Measurements from ENCODE around the gene LRP2BP.
A peak's percentile ranks its signal among the peaks of the same experiment; 100 is the strongest.
"Not testable (repeated sequence)": the region's sequence is repeated elsewhere in the genome, so short reads cannot be mapped to it uniquely, and the experiment has no call there.

LRP2BP gene

GRCh38 chr4:185346975-185347601, 48.6 kb downstream of the LRP2BP start:
- DNase-seq (ENCODE audit: low read depth in 1 of 2, low spot score in 1 of 2): no peak
- TF ChIP-seq JUND (IDR thresholded peaks at IDR 0.05; ENCODE audit: low read depth): no peak
- in situ Hi-C loops (cut with HindIII; ENCODE audit: low pct_unique_long_range_greater_than_20kb, low sequenced_read_pairs): no loop called here

GRCh38 chr4:185344743-185345538, 50.8 kb downstream of the LRP2BP start:
- no peak for TF ChIP-seq JUND (IDR thresholded peaks at IDR 0.05; ENCODE audit: low read depth)
- no peak for DNase-seq (ENCODE audit: low read depth in 1 of 2, low spot score in 1 of 2)
- in situ Hi-C loops (cut with HindIII; ENCODE audit: low pct_unique_long_range_greater_than_20kb, low sequenced_read_pairs): no loop called here

DNA sequence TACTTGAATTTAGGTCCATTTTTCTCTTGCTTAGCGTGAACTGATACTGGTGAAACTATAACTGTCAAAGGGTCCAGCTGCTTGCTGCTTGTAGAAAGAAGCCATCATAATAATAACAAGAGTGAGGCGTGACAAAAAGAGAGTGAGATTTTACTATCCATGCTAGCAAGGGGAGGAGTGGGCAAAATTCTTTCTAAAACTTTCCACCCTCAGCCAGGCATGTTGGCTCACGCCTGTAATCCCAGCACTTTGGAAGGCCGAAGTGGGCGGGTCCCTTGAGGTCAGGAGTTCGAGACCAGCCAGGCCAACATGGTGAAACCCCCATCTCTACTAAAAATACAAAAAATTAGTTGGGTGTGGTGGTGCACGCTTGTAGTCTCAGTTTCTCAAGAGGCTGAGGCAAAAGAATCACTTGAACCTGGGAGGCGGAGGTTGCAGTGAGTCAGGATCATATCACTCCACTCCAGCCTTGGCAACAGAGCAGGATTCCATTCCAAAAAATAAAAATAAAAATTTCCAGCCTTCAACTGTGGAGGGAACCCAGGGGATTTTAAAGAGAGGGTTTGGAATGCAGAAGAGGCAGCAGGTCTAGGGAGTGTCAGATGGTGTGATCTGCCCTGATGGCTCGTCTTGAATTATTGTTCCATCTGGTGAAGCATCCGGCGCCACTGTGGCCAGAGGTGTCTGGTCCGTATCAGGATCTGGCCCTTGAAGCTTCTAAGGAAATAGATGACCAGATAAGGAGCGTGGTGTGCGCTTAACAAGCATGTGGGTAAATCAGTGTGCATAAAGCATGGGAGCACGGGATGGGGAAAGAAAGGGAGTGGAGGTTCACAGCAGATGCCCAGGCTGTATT, 51.8 kb downstream of the LRP2BP start:
- DNase-seq (ENCODE audit: low read depth in 1 of 2, low spot score in 1 of 2): no peak
- in situ Hi-C loops (cut with HindIII; ENCODE audit: low pct_unique_long_range_greater_than_20kb, low sequenced_read_pairs): no loop called here
- no peak for TF ChIP-seq JUND (IDR thresholded peaks at IDR 0.05; ENCODE audit: low read depth)

DNA sequence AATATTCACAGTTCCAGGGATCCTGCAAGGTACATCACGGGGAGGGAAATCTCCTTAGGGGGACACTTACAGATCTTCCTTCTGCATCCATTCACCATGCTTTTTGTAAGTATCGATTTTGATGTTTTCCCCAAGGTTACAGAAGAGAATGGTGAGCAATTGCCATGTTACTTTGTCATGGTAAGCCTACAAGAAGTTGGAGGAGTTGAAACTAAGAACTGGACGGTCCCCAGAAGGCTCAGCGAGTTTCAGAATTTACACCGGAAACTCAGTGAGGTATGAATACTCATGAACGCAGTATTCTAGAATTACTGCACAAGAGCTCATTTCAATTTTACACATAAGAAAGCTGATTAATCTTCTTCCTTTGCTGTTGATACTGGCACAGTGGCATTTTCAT, 53.9 kb downstream of the LRP2BP start:
- in situ Hi-C loops (cut with HindIII; ENCODE audit: low pct_unique_long_range_greater_than_20kb, low sequenced_read_pairs): no loop called here
- no peak for TF ChIP-seq JUND (IDR thresholded peaks at IDR 0.05; ENCODE audit: low read depth)
- no peak for DNase-seq (ENCODE audit: low read depth in 1 of 2, low spot score in 1 of 2)

DNA sequence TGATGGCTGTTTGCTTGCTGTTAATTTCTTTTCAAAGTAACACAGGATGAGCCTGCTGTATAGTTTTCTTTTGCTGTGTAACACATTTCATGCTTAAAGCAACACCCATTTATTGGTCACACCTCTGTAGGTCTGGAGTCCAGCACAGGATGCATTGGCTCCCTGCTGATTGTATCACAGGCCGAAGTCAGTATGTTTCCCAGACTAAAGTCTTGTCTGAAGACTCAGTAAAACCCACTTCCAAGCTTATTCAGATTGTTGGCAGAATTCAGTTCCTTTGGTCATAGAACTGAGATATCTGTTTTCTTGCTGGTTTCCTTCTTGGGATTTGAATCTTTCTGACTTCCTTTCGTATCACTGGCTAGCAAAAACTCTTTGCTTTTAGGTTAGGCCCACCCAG, 54.3 kb downstream of the LRP2BP start:
- TF ChIP-seq JUND (IDR thresholded peaks at IDR 0.05; ENCODE audit: low read depth): no peak
- in situ Hi-C loops (cut with HindIII; ENCODE audit: low pct_unique_long_range_greater_than_20kb, low sequenced_read_pairs): no loop called here
- no peak for DNase-seq (ENCODE audit: low read depth in 1 of 2, low spot score in 1 of 2)

GRCh38 chr4:185339941-185340340, 55.8 kb downstream of the LRP2BP start:
- no peak for DNase-seq (ENCODE audit: low read depth in 1 of 2, low spot score in 1 of 2)
- in situ Hi-C loops (cut with HindIII; ENCODE audit: low pct_unique_long_range_greater_than_20kb, low sequenced_read_pairs): no loop called here
- TF ChIP-seq JUND (IDR thresholded peaks at IDR 0.05; ENCODE audit: low read depth): no peak

- in situ Hi-C loops (cut with HindIII; ENCODE audit: low pct_unique_long_range_greater_than_20kb, low sequenced_read_pairs): no loop called here
These were observed 60.1 kb downstream of the LRP2BP start for GRCh38 chr4:185335579-185335978.

GRCh38 chr4:185334326-185334725, 61.4 kb downstream of the LRP2BP start:
- in situ Hi-C loops (cut with HindIII; ENCODE audit: low pct_unique_long_range_greater_than_20kb, low sequenced_read_pairs): no loop called here
- DNase-seq (ENCODE audit: low read depth in 1 of 2, low spot score in 1 of 2): no peak
- no peak for TF ChIP-seq JUND (IDR thresholded peaks at IDR 0.05; ENCODE audit: low read depth)

More at GRCh38 chr4:185335579-185335978, 60.1 kb downstream of the LRP2BP start:
- no peak for DNase-seq (ENCODE audit: low read depth in 1 of 2, low spot score in 1 of 2)
- TF ChIP-seq JUND (IDR thresholded peaks at IDR 0.05; ENCODE audit: low read depth): no peak

- DNase-seq (ENCODE audit: low read depth in 1 of 2, low spot score in 1 of 2): no peak
- in situ Hi-C loops (cut with HindIII; ENCODE audit: low pct_unique_long_range_greater_than_20kb, low sequenced_read_pairs): no loop called here
- no peak for TF ChIP-seq JUND (IDR thresholded peaks at IDR 0.05; ENCODE audit: low read depth)
These were observed 62.9 kb downstream of the LRP2BP start for GRCh38 chr4:185332575-185333464.

DNA sequence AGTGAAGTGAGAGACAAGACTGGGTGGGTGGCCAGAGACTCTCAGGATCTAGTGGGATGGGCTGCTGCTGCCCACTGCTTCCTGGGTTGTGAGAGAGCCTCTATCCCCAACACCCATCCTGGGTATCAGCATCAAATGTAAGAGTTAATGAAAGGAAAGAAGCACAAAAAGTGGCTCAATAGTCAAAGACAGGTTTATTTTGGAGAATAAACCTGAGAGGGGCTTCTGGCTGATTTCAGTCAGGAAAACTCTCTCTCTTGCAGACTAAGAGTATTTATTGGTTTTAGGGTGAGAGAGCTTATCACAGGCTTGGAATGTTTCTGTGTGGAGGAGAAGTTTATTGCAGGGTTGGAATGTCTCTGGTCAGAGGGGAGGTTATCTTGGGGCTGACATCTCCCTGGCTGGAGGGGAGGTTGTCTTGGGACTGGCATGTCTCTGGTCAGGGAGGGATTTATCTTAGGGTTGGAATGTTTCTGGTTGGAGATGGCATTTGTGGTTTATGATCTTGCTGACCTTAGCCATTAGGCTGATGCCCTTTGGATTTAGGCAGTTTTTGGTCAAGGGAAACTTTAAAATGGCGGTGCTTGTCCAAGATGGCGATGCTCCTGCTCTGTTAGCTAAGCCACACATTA, 65.7 kb downstream of the LRP2BP start:
- DNase-seq (ENCODE audit: low read depth in 1 of 2, low spot score in 1 of 2); in situ Hi-C loops (cut with HindIII; ENCODE audit: low pct_unique_long_range_greater_than_20kb, low sequenced_read_pairs): not testable (repeated sequence)

DNA sequence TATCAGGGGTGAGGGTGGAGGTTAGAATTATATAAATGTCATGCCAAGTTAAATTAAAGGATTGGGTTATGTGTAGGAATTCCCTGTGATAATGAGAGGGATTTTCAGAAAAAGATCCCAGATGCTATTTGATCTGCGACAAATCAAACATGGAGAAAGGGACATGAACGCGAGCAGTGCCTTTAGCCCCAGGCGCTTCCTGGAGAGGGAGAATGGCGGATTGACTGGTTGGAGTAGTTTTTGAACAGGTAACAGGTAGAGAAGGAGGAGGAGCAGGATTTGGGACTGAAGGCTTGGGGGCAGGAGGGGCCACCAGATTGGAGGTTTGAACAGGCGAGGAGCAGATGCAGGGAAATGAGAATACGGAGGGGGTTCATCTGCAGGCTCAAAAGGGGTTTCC, 67.1 kb downstream of the LRP2BP start:
- peak in 1 of 2 experiments; percentile 77 for DNase-seq (ENCODE audit: low read depth in 1 of 2, low spot score in 1 of 2)
- TF ChIP-seq JUND (IDR thresholded peaks at IDR 0.05; ENCODE audit: low read depth): no peak
- in situ Hi-C loops (cut with HindIII; ENCODE audit: low pct_unique_long_range_greater_than_20kb, low sequenced_read_pairs): no loop called here

DNA sequence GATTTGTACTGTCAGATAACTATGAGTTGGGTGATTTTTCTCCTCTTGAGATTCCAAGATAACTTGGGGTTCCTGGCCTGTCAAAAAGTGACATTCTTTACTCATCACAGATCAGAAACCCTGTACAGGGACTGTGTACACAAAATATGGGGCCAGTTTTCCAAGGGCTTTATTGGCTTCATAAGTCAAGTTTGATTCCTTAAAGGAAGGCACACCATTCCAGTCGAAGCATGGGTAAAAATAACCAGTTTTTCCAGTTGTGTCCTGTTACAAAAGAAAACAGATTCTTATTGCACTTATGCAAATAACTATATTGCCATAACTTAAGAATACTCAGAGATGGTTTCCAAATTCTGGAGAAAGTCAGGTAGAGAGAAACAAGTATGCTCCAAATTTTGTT, 70.0 kb downstream of the LRP2BP start:
- in situ Hi-C loops (cut with HindIII; ENCODE audit: low pct_unique_long_range_greater_than_20kb, low sequenced_read_pairs): not testable (repeated sequence)
- DNase-seq (ENCODE audit: low read depth in 1 of 2, low spot score in 1 of 2): peak in 1 of 2 experiments; percentile 65

DNA sequence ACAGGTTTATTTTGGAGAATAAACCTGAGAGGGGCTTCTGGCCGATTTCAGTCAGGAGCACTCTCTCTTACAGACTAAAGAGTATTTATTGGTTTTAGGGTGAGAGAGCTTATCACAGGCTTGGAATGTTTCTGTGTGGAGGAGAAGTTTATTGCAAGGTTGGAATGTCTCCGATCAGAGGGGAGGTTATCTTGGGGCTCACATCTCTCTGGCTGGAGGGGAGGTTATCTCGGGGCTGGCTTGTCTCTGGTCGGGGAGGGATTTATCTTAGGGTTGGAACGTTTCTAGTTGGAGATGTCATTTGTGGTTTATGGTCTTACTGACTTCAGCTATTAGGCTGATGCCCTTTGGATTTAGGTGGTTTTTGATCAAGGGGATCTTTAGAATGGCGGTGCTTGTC, 71.4 kb downstream of the LRP2BP start:
- DNase-seq (ENCODE audit: low read depth in 1 of 2, low spot score in 1 of 2); in situ Hi-C loops (cut with HindIII; ENCODE audit: low pct_unique_long_range_greater_than_20kb, low sequenced_read_pairs): not testable (repeated sequence)

All from T47D (cell line).